GM12801 (cell line): ENCODE results near the gene MCUB.

ENCODE experiments used
- CTCF ChIP-seq: IDR thresholded peaks from one replicate; pipeline ENCODE4 v1.5.1; 2011; ENCODE audit warnings: control low read depth; ENCODE audit not compliant: insufficient read length; ENCODE audit errors: extremely low read depth

Gene MCUB

GRCh38 chr4:109608879-109609278, 48.8 kb downstream of the MCUB start:
- TF ChIP-seq CTCF: no peak

- no peak for TF ChIP-seq CTCF
Observed at GRCh38 chr4:109609431-109609830, 49.4 kb downstream of the MCUB start.

GRCh38 chr4:109610489-109610888, 50.4 kb downstream of the MCUB start:
- TF ChIP-seq CTCF: no peak

GRCh38 chr4:109611045-109611646, 51.1 kb downstream of the MCUB start:
- no peak for TF ChIP-seq CTCF

GRCh38 chr4:109614015-109614414, 54.0 kb downstream of the MCUB start:
- TF ChIP-seq CTCF: no peak

GRCh38 chr4:109614466-109614865, 54.4 kb downstream of the MCUB start:
- no peak for TF ChIP-seq CTCF

GRCh38 chr4:109615742-109616141, 55.7 kb downstream of the MCUB start:
- TF ChIP-seq CTCF: no peak
